Natural killer cell (primary cell): ENCODE data around the gene SIK3. TPM values are rescaled to one million over a fixed set of nuclear protein-coding genes. Genes with fewer than 3 reads are reported as not detected.

Experiments used
- ATAC-seq, 3 donors: fragments of 150-1000 bp in 2 of 3; fragments of 200-7000 bp in 1 of 3; cut with Tn5 transposase; 1 replicate in 1 of 3; 2 replicates in 2 of 3; pipeline ENCODE4 v1.10.0; 2021; ENCODE audit warnings: mild to moderate bottlenecking in 2 of 3, moderate library complexity in 2 of 3
- DNase-seq, 2 donors: peaks; one replicate each; pipeline versions ENCODE4 v3.0.0 to v3.0.0-alpha.2; 2013 to 2021; ENCODE audit warnings: mixed read lengths in 1 of 2
- H3K27ac ChIP-seq: one replicate; pipeline ENCODE4 v1.5.1; 2013; ENCODE audit warnings: mild to moderate bottlenecking, low read length
- H3K27me3 ChIP-seq: one replicate; pipeline ENCODE4 v1.6.1; 2013; ENCODE audit warnings: low read length; ENCODE audit not compliant: control insufficient read depth, insufficient read depth
- H3K36me3 ChIP-seq: one replicate; pipeline ENCODE4 v1.6.1; 2013; ENCODE audit warnings: low read length; ENCODE audit not compliant: control insufficient read depth, insufficient read depth
- H3K4me1 ChIP-seq: one replicate; pipeline ENCODE4 v1.6.1; 2013; ENCODE audit warnings: low read length; ENCODE audit not compliant: control insufficient read depth, insufficient read depth
- H3K4me3 ChIP-seq: one replicate; pipeline ENCODE4 v1.5.1; 2013; ENCODE audit warnings: low read length
- H3K9me3 ChIP-seq: one replicate; pipeline ENCODE4 v1.6.1; 2013; ENCODE audit warnings: low read length; ENCODE audit not compliant: control insufficient read depth, insufficient read depth
- H3K27ac Mint-ChIP-seq, 2 donors: one replicate each; pipeline ENCODE4 v1.8.0; 2022; ENCODE audit warnings: mild to moderate bottlenecking in 2 of 2, mixed read lengths in 2 of 2, moderate library complexity in 1 of 2
- H3K27me3 Mint-ChIP-seq, 2 donors: one replicate each; pipeline ENCODE4 v1.8.0; 2022; ENCODE audit warnings: low read depth in 2 of 2, mixed read lengths in 2 of 2
- H3K36me3 Mint-ChIP-seq: one replicate; pipeline ENCODE4 v1.8.0; 2022; ENCODE audit warnings: mixed read lengths
- H3K4me1 Mint-ChIP-seq, 2 donors: one replicate each; pipeline ENCODE4 v1.8.0; 2022; ENCODE audit warnings: mixed read lengths in 2 of 2
- H3K4me3 Mint-ChIP-seq: one replicate; pipeline ENCODE4 v1.8.0; 2022; ENCODE audit warnings: mild to moderate bottlenecking, moderate library complexity, mixed read lengths
- H3K9me3 Mint-ChIP-seq, 2 donors: one replicate each; pipeline ENCODE4 v1.8.0; 2022; ENCODE audit warnings: mixed read lengths in 2 of 2
- WGBS: methylation state at CpG from one replicate; pipeline ENCODE4 v1.1.7; 2013; ENCODE audit warnings: missing lambda C conversion rate; ENCODE audit not compliant: insufficient coverage; 5-methylcytosine and 5-hydroxymethylcytosine counted together
- intact Hi-C: fragments of 100-400 bp; cut with micrococcal nuclease; formaldehyde crosslinking; loops from one replicate; pipeline ENCODE4 v1.14.2; 2022
- total RNA-seq, 4 donors: library from RNA; stranded (reverse); fragments of 120-200 nt in 1 of 4; gene quantifications; one replicate each; pipeline versions ENCODE4 v1.2.3 to v1.2.4, GENCODE V29; 2013 to 2022
- TF ChIP-seq, protein P1 (sequence below): fragments of 200-600 bp; IDR thresholded peaks from one replicate; pipeline ENCODE4 v1.8.0; 2022; ENCODE audit warnings: antibody characterized with exemption

Gene SIK3
- total RNA-seq, 3 donors from 2014 or later (not counting 1 experiment from before 2014, with no cell fraction given), result 71.6 to 120 (median 119) TPM

DNA sequence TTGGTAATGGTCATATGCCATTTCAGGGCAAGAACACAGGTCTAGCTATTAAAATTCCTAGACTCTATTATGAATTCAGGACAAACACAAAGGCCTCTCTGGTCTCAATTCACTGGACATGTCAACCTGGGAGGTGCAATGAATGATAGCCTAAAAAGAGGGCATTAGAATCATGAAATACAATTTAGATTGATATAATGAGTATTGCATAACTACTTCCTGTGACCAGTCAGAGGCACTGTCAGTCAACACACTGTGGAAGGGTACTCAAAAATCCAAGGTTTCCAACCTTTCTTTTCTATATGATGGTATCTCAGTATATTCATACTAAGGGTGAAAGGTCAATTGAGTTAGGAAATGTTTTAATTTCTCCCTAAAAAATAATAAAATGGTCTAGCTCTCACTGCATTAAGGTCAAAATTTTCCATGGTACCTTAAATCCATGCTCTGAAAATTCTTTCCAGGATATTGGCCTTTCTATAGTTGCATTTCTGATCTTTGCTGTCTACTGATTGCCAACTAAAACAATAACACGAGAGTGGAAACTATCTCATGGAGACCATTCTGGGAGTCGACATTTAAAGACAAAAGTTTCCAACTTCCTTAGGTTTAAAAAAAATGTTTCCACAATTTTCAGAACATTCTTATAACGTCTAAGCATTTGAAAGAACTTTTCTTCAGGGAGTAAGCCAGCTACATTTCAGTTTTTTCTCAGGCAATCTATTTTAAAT, 179.1 kb downstream of the SIK3 start:
- peaks cover 3% of the 10 kb centered on the region for H3K4me1 ChIP-seq
- TF ChIP-seq, protein P1, sequence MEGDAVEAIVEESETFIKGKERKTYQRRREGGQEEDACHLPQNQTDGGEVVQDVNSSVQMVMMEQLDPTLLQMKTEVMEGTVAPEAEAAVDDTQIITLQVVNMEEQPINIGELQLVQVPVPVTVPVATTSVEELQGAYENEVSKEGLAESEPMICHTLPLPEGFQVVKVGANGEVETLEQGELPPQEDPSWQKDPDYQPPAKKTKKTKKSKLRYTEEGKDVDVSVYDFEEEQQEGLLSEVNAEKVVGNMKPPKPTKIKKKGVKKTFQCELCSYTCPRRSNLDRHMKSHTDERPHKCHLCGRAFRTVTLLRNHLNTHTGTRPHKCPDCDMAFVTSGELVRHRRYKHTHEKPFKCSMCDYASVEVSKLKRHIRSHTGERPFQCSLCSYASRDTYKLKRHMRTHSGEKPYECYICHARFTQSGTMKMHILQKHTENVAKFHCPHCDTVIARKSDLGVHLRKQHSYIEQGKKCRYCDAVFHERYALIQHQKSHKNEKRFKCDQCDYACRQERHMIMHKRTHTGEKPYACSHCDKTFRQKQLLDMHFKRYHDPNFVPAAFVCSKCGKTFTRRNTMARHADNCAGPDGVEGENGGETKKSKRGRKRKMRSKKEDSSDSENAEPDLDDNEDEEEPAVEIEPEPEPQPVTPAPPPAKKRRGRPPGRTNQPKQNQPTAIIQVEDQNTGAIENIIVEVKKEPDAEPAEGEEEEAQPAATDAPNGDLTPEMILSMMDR, result no peak
- H3K4me1 Mint-ChIP-seq, result peaks cover 11% of the 10 kb centered on the region in 2 donors
- WGBS, result 86% methylated on average over 3 of the region's 3 CpGs
- no peak overlapping the region for H3K27ac Mint-ChIP-seq
- H3K27ac ChIP-seq, result no peak overlapping the region
- H3K9me3 Mint-ChIP-seq, result no peaks in the 10 kb centered on the region
- H3K36me3 ChIP-seq, result peaks cover 8% of the 10 kb centered on the region
- no peak overlapping the region for H3K4me3 Mint-ChIP-seq
- H3K27me3 Mint-ChIP-seq, result no peaks in the 10 kb centered on the region
- H3K4me3 ChIP-seq, result no peak overlapping the region
- intact Hi-C loops, result no loop called here
- DNase-seq (no peak), ATAC-seq (no peak)
- H3K9me3 ChIP-seq, result no peaks in the 10 kb centered on the region
- H3K27me3 ChIP-seq, result no peaks in the 10 kb centered on the region
- no peaks in the 10 kb centered on the region for H3K36me3 Mint-ChIP-seq

DNA sequence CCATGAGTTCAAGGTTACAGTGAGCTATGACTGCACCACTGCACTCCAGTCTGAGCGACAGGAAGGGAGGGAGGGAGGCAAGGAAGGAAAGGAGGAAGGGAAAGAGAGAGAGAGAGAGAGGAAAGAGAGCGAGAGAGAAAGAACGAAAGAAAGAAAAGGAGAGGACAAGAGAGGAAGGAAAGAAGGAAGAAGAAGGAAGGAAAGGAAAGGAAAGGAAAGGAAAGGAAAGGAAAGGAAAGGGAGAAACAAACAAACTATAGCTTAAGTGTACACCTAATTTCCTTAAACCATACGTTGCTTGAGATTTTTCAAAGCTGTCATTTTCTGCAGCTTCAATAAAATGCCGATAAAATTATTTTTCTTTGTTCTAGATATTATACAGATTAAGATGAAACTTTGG, 180.6 kb downstream of the SIK3 start:
- Histone ChIP-seq H3K27ac (no peak overlapping the region), H3K27me3 (no peaks in the 10 kb centered on the region), H3K9me3 (no peaks in the 10 kb centered on the region), H3K4me3 (no peak overlapping the region), H3K4me1 (no peaks in the 10 kb centered on the region), H3K36me3 (peaks cover 8% of the 10 kb centered on the region)
- Mint-ChIP-seq H3K36me3 (no peaks in the 10 kb centered on the region), H3K4me3 (no peak overlapping the region), H3K27me3 (no peaks in the 10 kb centered on the region), H3K27ac (no peak overlapping the region), H3K9me3 (no peaks in the 10 kb centered on the region), H3K4me1 (peaks cover 11 to 17% of the 10 kb centered on the region in 2 donors)
- TF ChIP-seq, protein P1, result no peak
- WGBS, result 91% methylated on average over 3 of the region's 5 CpGs
- ATAC-seq, result no peak
- intact Hi-C loops, result no loop called here
- DNase-seq, result no peak

DNA sequence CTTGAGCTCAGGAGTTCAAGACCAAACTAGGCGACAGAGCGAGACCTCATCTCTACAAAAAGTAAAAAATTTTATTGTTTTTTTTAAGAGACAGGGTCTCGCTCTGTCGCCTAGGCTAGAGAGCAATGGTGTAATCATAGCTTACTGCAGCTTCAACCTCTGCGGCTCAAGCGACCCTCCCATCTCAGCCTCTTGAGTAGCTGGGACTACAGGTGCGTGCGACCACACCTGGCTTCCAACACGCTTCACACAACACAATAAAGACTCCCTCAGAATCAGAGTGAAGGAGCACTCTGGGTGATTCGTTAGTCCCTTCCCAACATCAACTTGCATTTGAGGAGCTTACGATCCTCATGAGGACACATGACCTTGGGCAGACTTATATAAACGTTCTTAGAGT, 181.3 kb downstream of the SIK3 start:
- ATAC-seq, result no peak
- Histone ChIP-seq H3K27ac (no peak overlapping the region), H3K4me1 (no peaks in the 10 kb centered on the region), H3K36me3 (peaks cover 6% of the 10 kb centered on the region), H3K9me3 (no peaks in the 10 kb centered on the region), H3K4me3 (no peak overlapping the region), H3K27me3 (no peaks in the 10 kb centered on the region)
- Mint-ChIP-seq H3K4me1 (peaks cover 11 to 17% of the 10 kb centered on the region in 2 donors), H3K9me3 (no peaks in the 10 kb centered on the region), H3K36me3 (no peaks in the 10 kb centered on the region), H3K27ac (no peak overlapping the region), H3K4me3 (no peak overlapping the region), H3K27me3 (no peaks in the 10 kb centered on the region)
- intact Hi-C loops, result no loop called here
- DNase-seq, result no peak
- 88% methylated on average over 9 of the region's 12 CpGs for WGBS
- TF ChIP-seq, protein P1, result no peak

DNA sequence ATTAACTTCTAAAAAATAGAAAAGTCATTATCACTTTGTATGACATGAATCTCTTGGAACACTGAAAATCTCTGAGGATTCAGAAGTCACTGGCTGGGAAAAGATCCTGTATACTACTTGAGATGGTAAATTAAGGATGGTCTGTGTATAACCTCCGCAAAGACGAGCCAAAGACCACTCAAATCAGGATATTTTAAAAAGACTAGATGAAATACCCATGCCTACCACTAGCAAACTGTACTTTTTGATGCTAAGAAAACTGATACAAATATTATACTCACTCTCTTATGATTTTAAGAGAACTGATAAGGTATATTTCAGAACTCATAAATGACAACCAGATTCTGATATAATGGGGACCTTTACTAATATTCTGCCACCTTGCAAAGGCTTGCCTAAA, 182.2 kb downstream of the SIK3 start:
- H3K4me1 Mint-ChIP-seq, result peaks cover 11 to 17% of the 10 kb centered on the region in 2 donors
- no CpG with 5 or more reads among the region's 2 CpGs for WGBS
- H3K4me1 ChIP-seq, result no peaks in the 10 kb centered on the region
- DNase-seq, result no peak
- H3K27ac Mint-ChIP-seq, result no peak overlapping the region
- H3K27me3 Mint-ChIP-seq, result no peaks in the 10 kb centered on the region
- no peaks in the 10 kb centered on the region for H3K27me3 ChIP-seq
- no peak for ATAC-seq
- H3K9me3 Mint-ChIP-seq, result no peaks in the 10 kb centered on the region
- H3K9me3 ChIP-seq, result no peaks in the 10 kb centered on the region
- H3K27ac ChIP-seq, result no peak overlapping the region
- TF ChIP-seq, protein P1, result no peak
- H3K36me3 ChIP-seq, result peaks cover 4% of the 10 kb centered on the region
- no peak overlapping the region for H3K4me3 Mint-ChIP-seq
- intact Hi-C loops, result no loop called here
- no peak overlapping the region for H3K4me3 ChIP-seq
- H3K36me3 Mint-ChIP-seq, result no peaks in the 10 kb centered on the region
